Stomach smooth muscle (tissue), 2 donors: ENCODE data around the gene ZFP36.
"Not testable (repeated sequence)": the region's sequence is repeated elsewhere in the genome, so short reads cannot be mapped to it uniquely, and the experiment has no call there.

Experiments used
- H3K27ac ChIP-seq: one replicate; pipeline ENCODE4 v1.7.0; 2013; ENCODE audit warnings: mild to moderate bottlenecking, low read length, inconsistent platforms
- H3K27me3 ChIP-seq, 2 donors: one replicate each; pipeline ENCODE4 v1.7.0; 2013; ENCODE audit warnings: low read length in 2 of 2; ENCODE audit not compliant: insufficient read depth in 2 of 2, control insufficient read depth in 1 of 2
- H3K36me3 ChIP-seq, 2 donors: one replicate each; pipeline ENCODE4 v1.7.0; 2013; ENCODE audit warnings: low read length in 2 of 2; ENCODE audit not compliant: control insufficient read depth in 2 of 2, insufficient read depth in 2 of 2
- H3K4me1 ChIP-seq: one replicate; pipeline ENCODE4 v1.7.0; 2013; ENCODE audit warnings: low read length; ENCODE audit not compliant: control insufficient read depth, insufficient read depth
- H3K4me3 ChIP-seq, 2 donors: one replicate each; pipeline ENCODE4 v1.7.0; 2013; ENCODE audit warnings: low read length in 2 of 2
- H3K9ac ChIP-seq, 2 donors: one replicate each; pipeline ENCODE4 v1.7.0; 2013; ENCODE audit warnings: low read length in 2 of 2, mild to moderate bottlenecking in 1 of 2
- H3K9me3 ChIP-seq, 2 donors: one replicate each; pipeline ENCODE4 v1.7.0; 2013; ENCODE audit warnings: low read length in 2 of 2; ENCODE audit not compliant: control insufficient read depth in 2 of 2
- donor health status: healthy.
- donor health status: Pancreatic carcinoma.

ZFP36 gene

GRCh38 chr19:39375929-39376328 is 30.7 kb upstream of the ZFP36 start:
- H3K9me3 ChIP-seq, result no peaks in the 10 kb centered on the region
- no peaks in the 10 kb centered on the region for H3K27me3 ChIP-seq
- H3K36me3 ChIP-seq, result peaks cover 41 to 61% of the 10 kb centered on the region in 2 donors
- no peak overlapping the region for H3K4me3 ChIP-seq
- H3K9ac ChIP-seq, result peak overlapping the region in 1 of 2 donors; percentile 21
- no peak overlapping the region for H3K27ac ChIP-seq
- peaks cover 17% of the 10 kb centered on the region for H3K4me1 ChIP-seq

GRCh38 chr19:39377373-39378362 is 29.0 kb upstream of the ZFP36 start:
- H3K9me3 ChIP-seq, result no peaks in the 10 kb centered on the region
- H3K36me3 ChIP-seq, result peaks cover 54 to 74% of the 10 kb centered on the region in 2 donors
- H3K4me3 ChIP-seq, result no peak overlapping the region
- H3K27me3 ChIP-seq, result no peaks in the 10 kb centered on the region
- no peak overlapping the region for H3K9ac ChIP-seq
- no peak overlapping the region for H3K27ac ChIP-seq
- H3K4me1 ChIP-seq, result peaks cover 9% of the 10 kb centered on the region

- H3K9ac ChIP-seq, H3K9me3 ChIP-seq, H3K27ac ChIP-seq, H3K27me3 ChIP-seq, H3K4me1 ChIP-seq, H3K4me3 ChIP-seq: not testable (repeated sequence)
- peaks cover 68 to 85% of the 10 kb centered on the region in 2 donors for H3K36me3 ChIP-seq
These were observed 27.3 kb upstream of the ZFP36 start for GRCh38 chr19:39379366-39379765.

GRCh38 chr19:39379865-39380396 is 26.7 kb upstream of the ZFP36 start:
- Histone ChIP-seq H3K36me3 (peaks cover 69 to 88% of the 10 kb centered on the region in 2 donors), H3K27ac (peak overlapping the region; percentile 37), H3K4me3 (no peak overlapping the region), H3K27me3 (no peaks in the 10 kb centered on the region), H3K9me3 (no peaks in the 10 kb centered on the region), H3K4me1 (no peaks in the 10 kb centered on the region), H3K9ac (no peak overlapping the region)

GRCh38 chr19:39380521-39381502 is 25.8 kb upstream of the ZFP36 start:
- peaks cover 69 to 86% of the 10 kb centered on the region in 2 donors for H3K36me3 ChIP-seq
- H3K4me1 ChIP-seq, result no peaks in the 10 kb centered on the region
- no peak overlapping the region for H3K4me3 ChIP-seq
- no peaks in the 10 kb centered on the region for H3K27me3 ChIP-seq
- no peaks in the 10 kb centered on the region for H3K9me3 ChIP-seq
- peak overlapping the region; percentile 37 for H3K27ac ChIP-seq
- no peak overlapping the region for H3K9ac ChIP-seq

GRCh38 chr19:39381910-39382611 is 24.6 kb upstream of the ZFP36 start:
- Histone ChIP-seq H3K4me1 (no peaks in the 10 kb centered on the region), H3K4me3 (no peak overlapping the region), H3K36me3 (peaks cover 69 to 86% of the 10 kb centered on the region in 2 donors), H3K9ac (no peak overlapping the region), H3K9me3 (no peaks in the 10 kb centered on the region), H3K27ac (no peak overlapping the region), H3K27me3 (no peaks in the 10 kb centered on the region)

- no peak overlapping the region for H3K27ac ChIP-seq
- no peaks in the 10 kb centered on the region for H3K9me3 ChIP-seq
- no peak overlapping the region for H3K4me3 ChIP-seq
- no peaks in the 10 kb centered on the region for H3K4me1 ChIP-seq
- no peak overlapping the region for H3K9ac ChIP-seq
- peaks cover 65 to 82% of the 10 kb centered on the region in 2 donors for H3K36me3 ChIP-seq
- H3K27me3 ChIP-seq, result no peaks in the 10 kb centered on the region
These were observed 23.4 kb upstream of the ZFP36 start for GRCh38 chr19:39382991-39383828.

GRCh38 chr19:39384839-39385568 is 21.6 kb upstream of the ZFP36 start:
- no peaks in the 10 kb centered on the region for H3K9me3 ChIP-seq
- H3K36me3 ChIP-seq, result peaks cover 69 to 81% of the 10 kb centered on the region in 2 donors
- H3K9ac ChIP-seq, result no peak overlapping the region
- H3K4me1 ChIP-seq, result peaks cover 8% of the 10 kb centered on the region
- H3K4me3 ChIP-seq, result no peak overlapping the region
- H3K27me3 ChIP-seq, result no peaks in the 10 kb centered on the region
- no peak overlapping the region for H3K27ac ChIP-seq
